Measurements from ENCODE around the gene SASH1.
A peak's percentile ranks its signal among the peaks of the same experiment; 100 is the strongest.

Gene SASH1

GRCh38 chr6:148440016-148440415, 97.4 kb downstream of the SASH1 start:
- no peak for DNase-seq

- DNase-seq: no peak
Observed at GRCh38 chr6:148440877-148441453, 98.3 kb downstream of the SASH1 start.

GRCh38 chr6:148441454-148441911, 98.8 kb downstream of the SASH1 start:
- no peak for DNase-seq

- no peak for DNase-seq
Observed at GRCh38 chr6:148443798-148444560, 101.3 kb downstream of the SASH1 start.

- no peak for DNase-seq
Observed at GRCh38 chr6:148445116-148445515, 102.5 kb downstream of the SASH1 start.

GRCh38 chr6:148445620-148446019, 103.0 kb downstream of the SASH1 start:
- DNase-seq: no peak

GRCh38 chr6:148446681-148447080, 104.0 kb downstream of the SASH1 start:
- no peak for DNase-seq

GRCh38 chr6:148447521-148448230, 105.0 kb downstream of the SASH1 start:
- no peak for DNase-seq

- no peak for DNase-seq
Observed at GRCh38 chr6:148448369-148449012, 105.9 kb downstream of the SASH1 start.

- no peak for DNase-seq
Observed at GRCh38 chr6:148450866-148451265, 108.2 kb downstream of the SASH1 start.

- DNase-seq: no peak
Observed at GRCh38 chr6:148451690-148452089, 109.1 kb downstream of the SASH1 start.

- DNase-seq: peak; percentile 84
Observed at GRCh38 chr6:148452876-148453275, 110.2 kb downstream of the SASH1 start.

GRCh38 chr6:148453906-148454305, 111.3 kb downstream of the SASH1 start:
- no peak for DNase-seq

- no peak for DNase-seq
Observed at GRCh38 chr6:148455225-148455624, 112.6 kb downstream of the SASH1 start.

GRCh38 chr6:148455674-148456558, 113.3 kb downstream of the SASH1 start:
- DNase-seq: peak; percentile 63

- no peak for DNase-seq
Observed at GRCh38 chr6:148457137-148457842, 114.7 kb downstream of the SASH1 start.

- DNase-seq: no peak
Observed at GRCh38 chr6:148457843-148458159, 115.2 kb downstream of the SASH1 start.

- no peak for DNase-seq
Observed at GRCh38 chr6:148459238-148459637, 116.6 kb downstream of the SASH1 start.

GRCh38 chr6:148460876-148461646, 118.4 kb downstream of the SASH1 start:
- DNase-seq: no peak

GRCh38 chr6:148461986-148462577, 119.4 kb downstream of the SASH1 start:
- no peak for DNase-seq

GRCh38 chr6:148463671-148464070, 121.0 kb downstream of the SASH1 start:
- no peak for DNase-seq
